GM20000 (cell line): ENCODE data around the gene LINGO3.
A peak's percentile ranks its signal among the peaks of the same experiment; 100 is the strongest.
"Not testable (repeated sequence)": the region's sequence is repeated elsewhere in the genome, so short reads cannot be mapped to it uniquely, and the experiment has no call there.

Experiments
- DNase-seq: peaks from one replicate; pipeline ENCODE4 v3.0.0; 2012; ENCODE audit warnings: low spot score
- TF ChIP-seq, protein P1 (sequence below): IDR thresholded peaks from 2 replicates; pipeline ENCODE4 v1.5.1; 2012; ENCODE audit warnings: mild to moderate bottlenecking, control low read depth; ENCODE audit errors: extremely low read depth, missing control alignments

LINGO3 gene

DNA sequence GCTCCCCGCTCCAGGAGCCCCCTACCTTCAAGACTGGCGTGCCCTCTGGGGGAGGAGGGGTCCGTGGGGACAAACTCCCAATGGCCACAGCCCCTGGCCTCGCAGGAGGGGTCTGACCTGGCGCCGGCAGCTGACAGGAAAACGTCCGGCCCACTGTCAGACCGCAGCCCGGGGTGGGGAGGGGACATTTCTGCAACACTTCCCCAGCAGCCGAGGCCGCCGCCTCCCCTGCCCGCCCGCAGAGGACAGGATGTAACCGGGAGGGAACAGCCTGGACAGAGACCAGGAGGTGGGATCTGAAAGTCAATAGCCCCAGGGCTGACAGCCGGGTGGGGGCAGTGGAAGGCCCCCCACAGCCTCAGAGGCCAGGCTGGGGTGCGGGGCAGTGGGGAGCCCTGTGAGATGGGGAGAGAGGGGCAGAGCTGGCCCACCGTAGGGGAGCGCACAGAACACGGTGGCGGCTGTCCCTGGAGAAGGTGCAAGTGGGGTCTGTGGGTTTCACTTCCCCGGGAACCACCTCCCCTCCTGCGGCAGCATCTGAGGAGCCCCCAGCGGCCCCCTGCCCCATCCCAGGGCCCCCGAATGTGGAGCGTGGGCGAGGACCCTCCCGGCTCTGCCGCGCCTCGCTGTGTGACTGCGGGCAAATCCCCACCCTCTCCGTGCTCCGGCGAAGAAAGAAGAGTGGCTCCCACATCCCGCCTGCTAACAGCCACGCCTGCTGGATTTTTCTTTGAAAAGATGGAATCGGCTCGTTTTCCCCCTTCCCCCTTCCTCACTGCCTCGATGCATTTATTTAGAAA lies 25.7 kb downstream of the LINGO3 start, which contains the start of gene PEAK3:
PEAK3 (minus strand) TSS at position 114 of the 800 bp plus-strand sequence. CDS start 1,244 bp downstream, outside the sequence.
- DNase-seq, result peak; percentile 73
- TF ChIP-seq, protein P1, sequence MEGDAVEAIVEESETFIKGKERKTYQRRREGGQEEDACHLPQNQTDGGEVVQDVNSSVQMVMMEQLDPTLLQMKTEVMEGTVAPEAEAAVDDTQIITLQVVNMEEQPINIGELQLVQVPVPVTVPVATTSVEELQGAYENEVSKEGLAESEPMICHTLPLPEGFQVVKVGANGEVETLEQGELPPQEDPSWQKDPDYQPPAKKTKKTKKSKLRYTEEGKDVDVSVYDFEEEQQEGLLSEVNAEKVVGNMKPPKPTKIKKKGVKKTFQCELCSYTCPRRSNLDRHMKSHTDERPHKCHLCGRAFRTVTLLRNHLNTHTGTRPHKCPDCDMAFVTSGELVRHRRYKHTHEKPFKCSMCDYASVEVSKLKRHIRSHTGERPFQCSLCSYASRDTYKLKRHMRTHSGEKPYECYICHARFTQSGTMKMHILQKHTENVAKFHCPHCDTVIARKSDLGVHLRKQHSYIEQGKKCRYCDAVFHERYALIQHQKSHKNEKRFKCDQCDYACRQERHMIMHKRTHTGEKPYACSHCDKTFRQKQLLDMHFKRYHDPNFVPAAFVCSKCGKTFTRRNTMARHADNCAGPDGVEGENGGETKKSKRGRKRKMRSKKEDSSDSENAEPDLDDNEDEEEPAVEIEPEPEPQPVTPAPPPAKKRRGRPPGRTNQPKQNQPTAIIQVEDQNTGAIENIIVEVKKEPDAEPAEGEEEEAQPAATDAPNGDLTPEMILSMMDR, result no peak

DNA sequence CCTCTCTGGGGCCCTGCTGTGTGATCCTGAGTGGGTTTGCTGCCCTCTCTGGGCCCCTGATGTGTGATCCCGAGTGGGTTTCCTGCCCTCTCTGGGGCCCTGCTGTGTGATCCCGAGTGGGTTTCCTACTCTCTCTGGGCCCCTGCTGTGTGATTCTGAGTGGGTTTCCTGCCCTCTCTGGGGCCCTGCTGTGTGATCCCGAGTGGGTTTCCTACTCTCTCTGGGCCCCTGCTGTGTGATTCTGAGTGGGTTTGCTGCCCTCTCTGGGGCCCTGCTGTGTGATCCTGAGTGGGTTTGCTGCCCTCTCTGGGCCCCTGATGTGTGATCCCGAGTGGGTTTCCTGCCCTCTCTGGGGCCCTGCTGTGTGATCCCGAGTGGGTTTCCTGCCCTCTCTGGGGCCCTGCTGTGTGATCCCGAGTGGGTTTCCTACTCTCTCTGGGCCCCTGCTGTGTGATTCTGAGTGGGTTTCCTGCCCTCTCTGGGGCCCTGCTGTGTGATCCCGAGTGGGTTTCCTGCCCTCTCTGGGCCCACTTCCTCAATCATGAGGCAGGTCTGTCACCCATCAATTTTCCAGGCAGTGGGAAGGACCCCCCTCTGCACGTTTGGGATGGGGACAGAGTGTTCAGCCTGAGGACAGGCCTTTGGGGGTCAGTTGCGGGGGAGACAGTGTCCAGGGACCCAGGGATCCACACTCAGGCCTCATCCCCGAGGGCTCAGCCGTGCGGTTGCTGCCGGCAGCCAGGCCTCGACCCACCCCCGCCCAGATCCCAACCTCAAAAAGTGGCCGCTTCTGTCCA lies 26.5 kb downstream of the LINGO3 start:
- DNase-seq, result not testable (repeated sequence)

GRCh38 chr19:2280633-2281264 lies 27.2 kb downstream of the LINGO3 start:
- DNase-seq, result no peak

DNA sequence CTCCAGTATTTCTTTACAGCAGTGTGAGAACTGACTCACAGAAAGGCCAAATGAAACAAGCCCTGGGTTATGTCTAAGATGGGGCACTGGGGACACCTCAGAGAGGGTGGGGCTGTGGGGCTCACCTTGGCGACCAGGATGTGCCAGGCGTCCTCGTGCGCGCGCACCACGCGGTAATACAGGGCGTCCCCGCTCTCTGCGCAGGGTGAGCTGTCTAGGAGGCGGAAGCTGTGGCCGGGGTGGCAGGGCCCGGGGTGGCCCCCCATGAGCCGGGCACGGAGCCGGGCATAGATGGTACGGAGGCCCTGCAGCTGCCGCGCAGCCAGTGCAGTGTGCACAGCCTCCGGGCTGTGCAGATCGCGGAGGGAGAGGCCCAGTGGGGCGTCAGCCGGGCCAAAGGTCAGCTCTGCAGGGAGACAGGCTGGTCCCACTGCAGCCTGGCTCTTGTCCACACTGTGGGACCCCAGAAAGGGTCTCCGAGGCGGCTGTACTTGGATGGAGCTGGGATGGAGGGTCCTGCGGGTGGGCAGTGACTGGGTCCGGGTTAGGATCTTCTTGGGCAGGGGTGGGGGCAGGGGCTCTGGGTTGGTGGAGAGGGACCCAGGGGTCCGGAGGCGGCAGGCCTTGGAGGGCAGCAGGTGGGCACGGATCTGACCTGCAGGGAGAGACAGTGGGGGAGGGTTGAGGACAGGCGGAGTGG lies 29.3 kb downstream of the LINGO3 start:
- DNase-seq, result no peak
- TF ChIP-seq, protein P1, result no peak

More at GRCh38 chr19:2280633-2281264, 27.2 kb downstream of the LINGO3 start:
- TF ChIP-seq, protein P1, result no peak

- TF ChIP-seq, protein P1, result no peak
- DNase-seq, result no peak
These were observed 30.8 kb downstream of the LINGO3 start for GRCh38 chr19:2277138-2277537.

DNA sequence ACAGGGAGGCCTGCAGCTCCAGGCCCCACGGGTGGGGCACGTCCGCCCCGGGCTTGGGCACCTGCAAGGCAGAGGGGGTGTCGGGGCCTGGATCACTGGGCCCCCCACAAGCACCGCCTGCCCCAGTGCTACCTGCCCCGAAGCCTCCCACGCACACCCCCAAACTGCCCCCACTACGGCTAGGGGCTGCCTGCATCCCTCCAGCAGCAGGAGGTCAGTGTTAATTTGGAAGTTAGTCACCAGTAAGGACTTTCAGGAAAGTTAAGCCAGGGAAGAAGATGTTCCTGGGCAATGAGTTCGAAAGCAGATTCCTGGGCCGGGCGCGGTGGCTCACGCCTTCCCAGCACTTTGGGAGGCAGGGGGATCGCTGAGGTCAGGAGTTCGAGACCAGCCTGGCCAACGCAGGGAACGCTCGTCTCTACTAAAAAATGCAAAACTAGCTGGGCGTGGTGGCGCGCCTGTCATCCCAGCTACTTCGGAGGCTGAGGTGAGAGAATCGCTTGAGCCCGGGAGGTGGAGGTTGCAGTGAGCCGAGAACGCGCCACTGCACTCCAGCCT lies 31.4 kb downstream of the LINGO3 start:
- DNase-seq, result no peak
- TF ChIP-seq, protein P1, result no peak

- DNase-seq, result no peak
- TF ChIP-seq, protein P1, result no peak
These were observed 32.1 kb downstream of the LINGO3 start for GRCh38 chr19:2275588-2276428.
